ENCODE data around the gene RTRAF.

Gene RTRAF

DNA sequence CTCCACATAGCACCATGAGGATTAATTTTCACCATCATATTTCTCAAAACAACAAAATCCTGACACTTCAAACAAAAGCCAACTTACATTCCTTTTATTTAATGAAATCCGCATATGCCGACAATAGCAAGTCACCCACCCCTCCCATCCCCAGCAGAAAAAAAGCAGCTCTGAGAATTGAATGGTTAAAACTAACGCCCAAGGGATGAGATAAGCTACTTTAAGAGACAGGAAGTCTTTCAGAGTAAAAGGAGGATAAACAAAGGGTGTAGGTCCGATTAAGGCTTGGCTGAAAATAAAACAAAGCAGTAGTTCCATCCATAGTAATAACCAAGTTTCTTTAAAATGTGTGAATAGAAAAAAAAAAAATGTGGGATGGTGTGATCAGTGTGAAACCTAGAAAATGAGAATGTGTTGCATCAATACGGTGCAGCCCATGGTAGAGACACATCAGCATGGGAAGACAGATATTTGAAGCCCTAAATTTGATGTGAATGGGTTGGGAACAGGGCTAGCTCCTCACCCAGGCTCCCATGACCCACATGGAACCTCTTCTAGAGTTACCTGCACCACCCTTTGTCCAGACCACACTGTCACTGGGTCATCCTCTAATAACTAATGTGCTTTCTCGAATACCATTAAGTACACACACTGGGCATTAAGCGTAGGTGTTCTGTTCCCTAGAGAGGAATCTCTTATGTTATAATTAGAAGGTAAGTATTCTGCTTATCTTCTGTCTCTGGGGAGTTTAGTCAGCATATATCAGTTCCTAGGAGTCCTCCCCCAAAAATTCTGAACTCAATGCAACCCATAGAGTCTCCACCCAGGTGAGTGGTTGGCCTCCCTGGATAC, 31.7 kb downstream of the RTRAF start:
- no peak for DNase-seq (ENCODE audit: low spot score)

DNA sequence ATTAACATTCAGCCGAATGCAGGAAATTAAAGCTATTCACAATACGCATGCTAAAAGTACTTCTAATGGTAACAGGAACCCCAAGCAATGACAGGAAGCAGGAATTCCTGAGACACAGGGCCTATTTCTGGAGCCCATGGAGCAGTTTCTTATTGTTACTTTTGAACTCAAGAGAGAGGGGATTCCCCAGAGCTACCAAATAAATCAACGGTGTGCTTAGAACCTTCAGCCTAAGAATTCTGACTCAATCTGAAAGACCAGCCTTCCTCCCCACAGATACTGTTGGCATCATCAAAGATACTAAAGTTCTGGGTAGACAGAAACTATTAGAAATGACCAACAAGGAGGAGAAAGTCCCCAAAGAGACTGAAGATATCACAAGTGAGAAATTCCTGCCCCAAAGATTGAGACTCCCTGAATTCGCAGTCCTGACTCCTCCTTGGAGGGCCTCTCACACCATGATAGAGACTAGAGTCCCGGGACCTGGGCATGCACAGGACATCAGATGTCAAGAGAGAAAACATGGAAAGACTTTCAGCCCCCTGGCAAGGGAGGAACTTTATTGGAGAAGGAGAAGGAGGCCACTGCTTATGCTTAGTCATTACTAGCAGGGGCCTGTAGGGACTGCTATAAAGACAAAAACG, 32.7 kb downstream of the RTRAF start:
- DNase-seq (ENCODE audit: low spot score), result no peak

DNA sequence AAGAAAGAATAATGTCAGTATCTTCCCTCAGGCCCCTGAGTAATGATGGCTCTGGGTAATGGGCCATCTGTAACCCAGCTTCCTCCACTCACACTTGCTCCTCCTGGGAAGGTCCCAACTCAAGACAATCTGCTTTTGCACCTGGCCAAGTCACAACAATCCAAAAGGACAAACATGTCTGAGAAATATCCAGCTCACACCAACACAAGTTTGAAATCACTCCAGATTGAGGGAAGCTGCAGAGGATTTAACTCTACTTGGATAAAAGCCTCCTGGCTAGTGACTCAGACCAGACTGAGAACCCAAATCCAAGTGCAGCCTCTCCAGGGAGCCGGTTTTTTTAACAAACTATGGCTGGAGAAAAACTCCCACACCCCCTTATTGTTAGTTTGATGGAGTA, 34.2 kb downstream of the RTRAF start:
- DNase-seq (ENCODE audit: low spot score), result peak; percentile 82

DNA sequence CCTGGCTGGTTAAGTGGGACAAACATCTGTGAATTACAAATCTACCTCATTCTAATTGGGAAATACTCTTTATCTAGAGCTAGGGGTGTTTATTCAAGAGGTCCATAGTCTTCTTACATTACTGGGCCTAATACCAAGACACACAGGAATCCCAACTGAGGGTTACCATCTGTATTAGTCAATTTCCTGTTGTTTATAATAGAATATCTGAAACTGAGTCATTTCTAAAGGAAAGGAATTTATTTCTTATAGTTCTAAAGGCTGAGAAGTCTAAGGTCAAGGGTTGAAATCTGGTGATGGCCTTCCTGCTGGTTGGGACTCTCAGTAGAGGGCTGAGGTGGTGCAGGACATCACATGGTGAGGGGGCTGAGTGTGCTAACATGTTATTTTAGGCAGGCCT, 36.0 kb downstream of the RTRAF start:
- peak; percentile 83 for DNase-seq (ENCODE audit: low spot score)

DNA sequence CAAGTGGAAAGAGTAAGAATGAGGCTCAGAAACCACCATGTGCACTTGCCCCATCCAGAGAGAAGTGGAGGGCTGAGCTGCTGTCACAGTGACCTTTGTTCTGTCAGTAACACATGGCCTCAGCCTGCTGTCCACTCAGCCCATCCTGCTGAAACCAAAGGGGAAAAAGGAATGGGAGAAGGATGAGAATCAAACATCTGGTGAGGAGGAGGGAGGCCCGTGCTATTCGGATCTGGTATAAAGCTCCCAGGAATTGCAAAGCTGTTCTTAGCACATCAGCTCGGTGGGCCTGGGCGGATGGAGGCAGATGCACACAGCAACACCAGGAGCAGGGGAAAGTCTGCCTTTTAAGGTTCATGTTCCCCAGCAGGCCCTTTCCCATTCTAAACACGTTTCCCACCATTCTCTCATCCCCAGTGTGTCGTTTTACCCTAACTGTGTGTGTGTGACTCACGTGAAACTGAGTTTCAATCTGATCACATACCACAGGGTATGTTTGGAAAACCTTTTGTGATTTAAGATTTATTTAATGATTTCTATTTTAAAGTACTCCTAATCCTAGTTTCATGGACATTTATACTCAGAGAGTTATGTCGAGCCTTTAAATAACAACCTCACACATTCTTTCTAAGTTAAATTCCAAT, 36.8 kb downstream of the RTRAF start:
- no peak for DNase-seq (ENCODE audit: low spot score)

DNA sequence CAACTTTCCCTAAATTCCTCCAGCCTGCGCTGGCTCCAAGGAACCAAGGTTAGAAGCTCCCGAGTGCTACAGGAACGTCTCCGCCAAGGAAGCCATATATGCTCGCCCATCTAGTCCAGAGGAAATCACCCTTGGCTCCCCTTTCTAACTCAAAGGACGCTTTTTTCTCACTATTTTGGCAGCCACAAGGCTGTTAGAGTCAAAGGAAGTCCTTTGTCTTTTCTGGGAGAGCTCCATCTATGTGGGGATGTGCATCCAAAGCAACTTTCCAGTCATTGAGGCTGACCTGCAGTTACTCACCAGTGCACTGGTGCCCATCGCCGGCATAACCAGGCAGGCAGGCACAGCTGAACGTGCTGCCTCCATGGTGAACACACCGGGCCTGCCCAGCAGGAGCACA, 37.6 kb downstream of the RTRAF start:
- no peak for DNase-seq (ENCODE audit: low spot score)

DNA sequence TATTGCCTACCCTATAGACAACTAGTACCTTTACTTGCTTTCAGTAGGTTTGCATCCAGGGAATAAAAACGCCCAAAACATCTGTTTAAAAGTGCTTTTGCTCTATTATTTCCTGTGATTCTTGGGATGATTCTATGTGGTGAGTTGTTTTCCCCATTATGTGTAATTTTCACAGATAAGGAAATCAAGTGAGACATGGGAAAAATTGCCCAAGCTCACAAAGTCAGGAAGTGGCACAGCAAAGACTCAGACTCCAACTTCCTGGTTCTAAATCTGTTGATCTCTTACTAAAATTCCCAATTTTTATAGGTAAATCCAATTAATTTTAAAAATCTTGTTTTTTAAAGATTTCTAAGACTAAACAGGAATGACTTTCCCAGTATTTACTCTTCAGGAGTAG, 40.5 kb downstream of the RTRAF start:
- DNase-seq (ENCODE audit: low spot score), result no peak

DNA sequence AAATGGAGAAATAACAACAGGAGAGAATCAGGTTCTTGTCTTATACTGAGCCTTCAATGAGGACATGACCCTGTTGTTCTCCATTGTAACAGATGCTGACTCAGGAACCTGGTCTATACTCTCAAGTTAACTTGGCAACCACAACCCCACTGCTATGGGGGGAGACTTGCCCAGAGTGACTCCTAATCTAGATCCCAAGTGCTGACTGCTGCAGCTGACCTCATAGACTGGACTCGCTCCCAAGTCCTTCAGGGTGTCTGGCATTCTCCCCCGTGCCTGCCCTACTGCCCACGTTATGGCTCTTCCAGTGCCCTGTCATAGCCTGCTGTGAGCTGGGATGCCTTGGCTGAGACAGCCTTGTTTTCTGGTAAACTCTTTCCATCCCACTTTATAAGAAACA, 42.4 kb downstream of the RTRAF start:
- DNase-seq (ENCODE audit: low spot score), result peak; percentile 83

DNA sequence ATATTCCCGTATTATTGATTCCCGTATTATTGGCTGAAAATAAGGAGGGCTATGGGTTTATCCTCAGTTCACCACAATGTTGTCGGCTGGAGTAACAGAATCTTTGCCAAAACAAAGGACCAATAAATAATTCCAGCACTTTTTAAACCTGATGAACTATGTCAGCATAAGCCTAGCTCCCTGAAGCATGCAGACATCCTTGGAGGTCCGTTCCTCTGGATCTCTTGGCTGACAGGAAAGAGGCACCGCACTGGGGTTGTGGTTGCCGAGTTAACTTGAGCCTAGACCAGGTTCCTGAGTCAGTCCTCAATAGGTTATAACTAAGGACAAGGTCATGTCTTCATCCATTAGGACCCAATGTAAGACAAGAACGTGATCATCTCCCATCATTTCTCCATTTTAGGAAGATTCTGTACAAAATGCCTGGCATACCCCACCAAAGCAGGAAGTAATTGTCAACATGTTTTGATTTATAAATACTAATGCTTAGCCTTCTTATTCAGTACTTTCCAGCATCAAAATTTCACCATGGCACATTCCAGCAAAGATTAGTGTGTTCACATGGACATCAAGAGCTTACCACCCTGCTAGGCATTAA, 43.0 kb downstream of the RTRAF start:
- DNase-seq (ENCODE audit: low spot score), result peak; percentile 49

DNA sequence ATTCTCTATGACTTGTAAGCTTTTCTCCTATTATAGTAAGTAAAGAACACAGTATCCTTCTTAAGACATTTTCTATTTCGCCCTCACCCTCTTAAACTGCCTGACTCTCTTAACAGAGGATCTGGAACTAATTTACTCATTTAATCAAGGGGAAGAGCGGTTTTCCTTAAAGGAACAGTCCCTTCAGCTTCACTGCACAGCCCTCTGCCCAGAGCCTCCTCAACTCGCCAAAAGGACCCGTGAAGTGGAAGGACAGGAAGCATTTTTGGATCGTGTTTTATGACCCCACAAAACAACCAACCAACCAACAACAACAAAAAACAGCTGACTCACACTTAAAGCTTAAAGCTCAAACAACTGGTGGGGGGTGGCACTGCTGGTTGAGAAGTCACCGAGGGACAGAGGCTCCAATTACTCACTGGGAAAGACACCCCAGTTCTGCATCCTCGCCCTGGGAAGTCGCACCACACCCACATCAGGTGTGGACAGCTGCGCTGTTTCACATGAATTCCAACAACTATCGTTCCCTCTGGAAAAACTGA, 43.8 kb downstream of the RTRAF start:
- DNase-seq (ENCODE audit: low spot score), result peak; percentile 48

DNA sequence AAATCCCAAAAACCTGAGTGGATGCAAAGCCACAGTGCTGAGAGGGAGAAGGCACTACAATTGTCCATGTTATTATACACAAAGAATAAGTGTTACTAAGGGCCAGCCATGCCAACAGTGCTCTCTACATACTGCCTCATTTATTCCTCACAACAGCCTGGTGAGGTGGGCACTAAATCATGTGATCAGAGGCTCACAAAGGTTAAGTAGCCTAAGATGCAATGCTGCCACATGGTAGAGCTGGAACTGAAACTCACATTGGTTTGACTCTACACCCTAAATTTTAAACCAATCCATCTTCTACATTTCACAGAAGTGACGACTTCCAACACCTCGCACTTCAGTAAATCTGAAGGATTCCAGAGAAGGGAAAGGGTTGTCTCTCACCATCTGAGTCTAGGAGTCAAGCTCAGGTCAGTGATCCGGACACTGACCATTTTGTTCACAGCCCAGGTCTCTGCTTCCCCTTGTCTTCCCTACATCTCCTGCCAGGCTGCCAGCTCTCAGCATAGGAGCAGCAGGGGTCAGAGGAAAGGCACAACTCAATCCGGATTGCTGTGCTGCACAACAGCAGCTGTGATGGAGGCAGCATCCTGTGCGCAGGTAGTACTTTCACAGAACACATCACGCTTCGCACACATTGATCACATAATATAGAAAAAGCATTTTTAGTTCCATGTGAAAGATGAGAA, 49.9 kb downstream of the RTRAF start:
- DNase-seq (ENCODE audit: low spot score), result no peak

DNA sequence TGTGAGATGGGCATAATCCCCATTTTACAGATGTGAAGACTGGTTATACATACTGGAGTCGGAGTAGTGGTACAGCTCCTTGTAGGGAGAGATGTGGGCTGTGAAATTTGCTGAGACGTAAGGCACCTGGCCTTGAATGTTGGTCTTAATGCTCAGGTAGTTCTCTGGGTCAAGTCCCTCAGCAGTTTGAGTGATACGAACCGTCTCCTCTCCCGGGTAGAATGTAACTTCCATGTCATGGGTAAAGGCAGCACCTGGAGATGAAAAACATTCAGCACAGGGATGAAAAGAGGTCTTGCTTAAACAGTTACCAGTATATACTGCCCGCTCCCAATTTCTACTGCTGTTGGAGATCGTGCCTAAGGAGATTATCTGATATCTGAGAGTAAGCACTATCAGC, 51.3 kb downstream of the RTRAF start:
- DNase-seq (ENCODE audit: low spot score), result no peak

DNA sequence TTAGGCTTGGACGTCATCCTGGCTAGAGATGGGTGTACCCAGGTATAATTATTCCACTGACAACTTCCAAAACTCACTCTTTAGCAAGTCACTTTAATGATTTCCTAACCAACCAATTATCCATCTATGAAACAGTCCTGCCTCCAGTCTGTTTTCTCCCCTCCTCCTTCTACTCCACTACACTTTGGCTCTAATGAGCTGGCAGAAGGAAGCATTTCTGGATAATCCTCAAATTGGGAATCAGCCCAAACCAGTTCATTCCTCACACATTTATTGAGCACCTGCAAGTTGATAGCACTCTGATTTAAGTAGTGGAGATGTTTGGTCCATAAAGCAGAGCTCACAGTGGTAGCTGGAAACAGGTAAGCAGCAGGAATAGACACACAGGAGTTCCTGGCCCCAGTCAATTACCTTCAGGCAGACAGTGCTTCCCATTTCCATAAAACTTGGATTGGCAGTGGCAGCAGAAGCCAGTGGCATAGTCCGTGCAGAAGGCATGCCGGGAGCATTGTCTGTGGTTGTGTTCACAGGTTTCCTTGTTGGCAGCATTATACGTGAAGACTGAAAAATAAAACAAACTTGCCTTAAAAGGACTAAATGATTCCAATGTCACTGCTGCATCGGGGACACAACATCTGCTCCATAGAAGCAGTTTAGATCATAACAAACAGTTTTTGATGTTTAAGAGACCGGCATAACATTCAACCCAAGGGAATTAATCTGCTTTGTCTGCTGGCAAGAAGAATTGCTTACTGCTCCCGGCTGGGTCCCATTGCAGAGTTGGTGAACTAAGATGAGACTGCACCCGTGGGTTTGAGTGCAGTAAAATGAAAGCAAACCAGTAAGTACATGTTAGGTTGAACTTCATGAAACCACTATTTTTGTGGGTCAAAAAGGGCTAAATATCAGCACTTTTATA, 53.3 kb downstream of the RTRAF start:
- no peak for DNase-seq (ENCODE audit: low spot score)

DNA sequence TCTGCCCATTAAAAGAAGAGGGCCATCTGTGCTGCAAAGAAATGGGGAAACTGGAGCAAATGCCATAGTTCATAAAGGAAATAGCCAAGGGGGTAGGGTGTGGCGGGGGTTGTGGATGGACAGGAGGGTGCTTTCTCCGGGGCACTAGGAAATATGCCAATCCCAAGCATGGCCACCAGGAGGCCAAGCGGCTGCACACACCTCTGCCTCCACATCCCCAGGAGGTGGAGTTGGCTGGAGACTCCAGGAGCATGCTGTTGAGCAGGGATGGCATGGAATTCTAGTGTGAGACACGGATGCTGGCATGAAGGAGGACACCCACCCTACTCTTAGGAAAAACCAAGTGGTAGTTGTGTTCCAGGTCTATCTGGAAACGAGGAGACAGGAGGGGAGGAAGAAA, 54.3 kb downstream of the RTRAF start:
- DNase-seq (ENCODE audit: low spot score), result peak; percentile 23

DNA sequence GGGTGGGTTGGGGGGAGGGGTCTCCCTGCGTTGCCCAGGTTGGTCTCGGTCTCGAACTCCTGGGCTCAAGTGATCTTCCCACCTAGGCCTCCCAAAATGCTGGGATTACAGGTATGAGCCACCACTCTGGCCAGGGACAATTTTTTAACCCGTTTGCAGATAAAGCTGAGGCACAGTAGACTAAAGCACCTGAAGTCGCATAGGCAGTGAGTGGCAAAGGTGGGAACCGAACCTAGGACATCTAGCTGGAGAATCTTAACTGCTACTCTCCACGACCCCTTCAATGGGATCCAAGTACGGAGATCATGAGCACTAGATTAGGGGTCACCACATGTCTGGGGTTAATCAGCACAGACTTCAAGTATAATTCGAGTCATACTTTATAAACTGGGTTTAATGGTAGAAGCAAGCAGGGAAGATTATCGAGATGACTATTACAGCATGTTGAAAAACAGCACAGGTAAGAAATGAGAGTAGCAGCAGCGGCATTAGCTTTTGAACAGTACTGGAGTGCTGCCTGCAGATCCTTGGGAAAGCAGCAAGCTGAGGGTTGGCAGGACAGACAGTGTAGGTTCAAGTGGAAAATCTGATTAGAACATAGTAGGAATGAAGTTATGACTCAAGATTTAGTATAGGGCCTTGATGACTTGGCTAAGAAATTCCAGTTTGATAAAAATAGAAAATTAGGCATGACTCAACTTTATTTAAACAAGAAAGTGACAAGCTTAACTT, 55.6 kb downstream of the RTRAF start:
- peak; percentile 71 for DNase-seq (ENCODE audit: low spot score)

DNA sequence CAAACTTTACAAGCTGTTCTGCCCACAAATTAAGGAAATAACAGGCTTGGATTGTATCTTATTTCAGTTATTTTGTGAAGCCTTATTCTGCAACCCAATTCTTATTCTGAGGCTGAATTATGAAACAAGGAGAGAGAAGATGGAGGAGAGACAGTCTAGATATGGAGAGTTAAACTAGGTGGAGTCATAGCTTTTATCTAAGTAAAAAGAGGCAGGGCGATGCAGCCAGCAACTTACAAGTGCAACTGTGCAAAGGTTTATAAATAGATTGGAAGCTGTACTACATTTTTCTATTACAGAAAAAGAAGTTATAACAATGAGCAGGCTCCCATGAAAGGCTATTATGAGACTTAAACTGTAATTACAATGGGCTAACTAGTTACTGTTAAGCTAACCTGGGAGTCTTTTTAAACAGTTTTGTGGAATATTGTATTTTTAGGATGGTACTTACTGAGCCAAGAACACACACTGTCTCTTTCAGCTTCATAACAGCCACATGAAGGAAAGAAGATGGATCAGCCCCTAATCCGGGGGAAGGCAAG, 57.1 kb downstream of the RTRAF start:
- DNase-seq (ENCODE audit: low spot score), result no peak

DNA sequence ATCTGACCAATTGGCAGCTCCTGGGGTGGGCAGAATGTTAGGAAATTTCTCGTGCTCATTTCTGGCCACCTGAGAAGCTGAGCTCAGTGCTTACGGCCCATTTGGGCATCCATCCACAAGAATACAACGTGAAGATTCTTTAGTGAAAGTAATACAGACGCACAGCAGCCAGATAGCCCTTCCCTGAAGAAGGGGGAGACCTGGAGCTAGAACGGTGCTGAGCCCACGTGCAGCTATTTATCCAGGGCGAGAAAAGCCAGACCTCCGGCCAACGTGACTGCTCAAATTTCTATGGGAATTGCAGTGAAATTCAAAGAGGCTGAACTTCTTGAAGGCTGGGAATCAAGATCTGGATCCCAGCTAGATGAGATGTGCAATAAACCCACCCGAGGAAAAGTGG, 58.8 kb downstream of the RTRAF start:
- no peak for DNase-seq (ENCODE audit: low spot score)

DNA sequence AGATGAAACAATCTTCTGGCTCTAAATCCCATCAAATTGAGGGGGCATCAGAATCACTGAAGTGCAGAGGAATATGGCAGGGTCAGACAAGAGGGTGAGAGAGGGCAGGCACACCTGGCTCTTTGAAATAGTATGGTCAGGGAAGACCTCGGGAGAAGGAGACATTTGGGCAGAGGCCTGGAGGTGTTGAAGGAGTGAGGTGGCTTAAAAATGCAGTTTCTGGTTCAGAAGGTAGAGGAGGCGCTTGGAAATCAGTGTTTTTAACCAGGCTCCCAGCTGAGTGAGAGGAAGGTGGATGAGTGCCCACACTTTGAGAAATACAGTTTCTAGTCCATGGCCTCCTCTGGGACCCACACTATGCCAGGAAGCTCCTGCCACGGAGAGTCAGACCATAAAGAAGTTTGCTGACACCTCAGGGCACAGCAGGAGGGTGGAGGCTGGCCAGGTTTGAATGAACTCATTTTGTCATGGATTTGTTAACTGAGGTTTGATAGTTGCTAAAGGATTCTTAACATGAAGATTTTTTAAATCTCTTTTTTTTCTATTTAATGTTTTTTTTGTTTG, 59.4 kb downstream of the RTRAF start:
- DNase-seq (ENCODE audit: low spot score), result no peak

DNA sequence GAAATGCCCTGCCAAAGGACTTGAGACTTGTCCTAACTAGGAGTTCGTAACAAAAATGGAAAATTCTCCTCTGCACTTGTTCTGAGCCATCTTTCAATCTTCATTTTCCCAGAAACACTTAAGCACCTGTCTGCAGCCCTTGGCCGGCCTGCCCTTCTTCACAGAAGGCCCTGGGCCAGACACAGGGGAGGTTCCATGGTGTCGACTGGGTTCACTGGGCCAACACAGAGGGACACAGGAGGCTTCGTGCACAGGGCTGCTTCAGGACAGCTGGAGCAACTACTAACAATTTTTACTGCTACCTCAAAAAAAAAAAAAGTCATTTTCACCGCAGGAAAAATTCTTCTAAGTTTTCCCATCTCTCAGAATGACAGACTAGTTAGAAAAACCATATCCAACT, 59.9 kb downstream of the RTRAF start:
- no peak for DNase-seq (ENCODE audit: low spot score)

Data from GM03348 (cell line).